Activated CD8-positive, alpha-beta T cell treated with anti-CD3 and anti-CD28 coated beads, Interleukin-2, amount 10 ng/mL, durations not matched to agents 7 days and 5 days (primary cell): Measurements from ENCODE around the gene WASHC3. TPM values are rescaled to one million over a fixed set of nuclear protein-coding genes. Genes with fewer than 3 reads are reported as not detected.
A peak's percentile ranks its signal among the peaks of the same experiment; 100 is the strongest.
"Not testable (repeated sequence)": the region's sequence is repeated elsewhere in the genome, so short reads cannot be mapped to it uniquely, and the experiment has no call there.

ENCODE experiments used
- ATAC-seq: fragments of 150-1000 bp; cut with Tn5 transposase; one replicate; pipeline ENCODE4 v1.10.0; 2021; ENCODE audit warnings: moderate library complexity
- CTCF ChIA-PET: fragments of 350-600 bp; sonication (Branson Sonifier 250); formaldehyde crosslinking; loops from one replicate; lab custom pipeline; 2021; ENCODE audit warnings: antibody characterized with exemption; lab: Charles Lee
- POLR2A ChIA-PET: fragments of 350-600 bp; sonication (Branson Sonifier 250); formaldehyde crosslinking; loops from one replicate; lab custom pipeline; 2021; ENCODE audit warnings: antibody characterized with exemption; lab: Charles Lee
- DNase-seq: peaks from one replicate; pipeline ENCODE4 v3.0.0-alpha.2; 2020
- H3K27ac Mint-ChIP-seq: one replicate; pipeline ENCODE4 v1.8.0; 2021; ENCODE audit warnings: mild to moderate bottlenecking, mixed read lengths
- H3K27me3 Mint-ChIP-seq: one replicate; pipeline ENCODE4 v1.8.0; 2021; ENCODE audit warnings: low read depth, mixed read lengths
- H3K36me3 Mint-ChIP-seq: one replicate; pipeline ENCODE4 v1.8.0; 2021; ENCODE audit warnings: low read depth, mixed read lengths
- H3K4me1 Mint-ChIP-seq: one replicate; pipeline ENCODE4 v1.8.0; 2021; ENCODE audit warnings: low read depth, mixed read lengths
- H3K4me3 Mint-ChIP-seq: one replicate; pipeline ENCODE4 v1.8.0; 2021; ENCODE audit warnings: mild to moderate bottlenecking, mixed read lengths
- H3K9me3 Mint-ChIP-seq: one replicate; pipeline ENCODE4 v1.8.0; 2022; ENCODE audit warnings: mixed read lengths; ENCODE audit not compliant: insufficient read depth
- total RNA-seq, 2 experiments: library from RNA; stranded (reverse); gene quantifications; one replicate each; pipeline ENCODE4 v1.2.3, GENCODE V29; 2021

The WASHC3 gene, protein sequence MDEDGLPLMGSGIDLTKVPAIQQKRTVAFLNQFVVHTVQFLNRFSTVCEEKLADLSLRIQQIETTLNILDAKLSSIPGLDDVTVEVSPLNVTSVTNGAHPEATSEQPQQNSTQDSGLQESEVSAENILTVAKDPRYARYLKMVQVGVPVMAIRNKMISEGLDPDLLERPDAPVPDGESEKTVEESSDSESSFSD
- 10 to 100 TPM; 49.5 to 50.9 TPM for total RNA-seq

DNA sequence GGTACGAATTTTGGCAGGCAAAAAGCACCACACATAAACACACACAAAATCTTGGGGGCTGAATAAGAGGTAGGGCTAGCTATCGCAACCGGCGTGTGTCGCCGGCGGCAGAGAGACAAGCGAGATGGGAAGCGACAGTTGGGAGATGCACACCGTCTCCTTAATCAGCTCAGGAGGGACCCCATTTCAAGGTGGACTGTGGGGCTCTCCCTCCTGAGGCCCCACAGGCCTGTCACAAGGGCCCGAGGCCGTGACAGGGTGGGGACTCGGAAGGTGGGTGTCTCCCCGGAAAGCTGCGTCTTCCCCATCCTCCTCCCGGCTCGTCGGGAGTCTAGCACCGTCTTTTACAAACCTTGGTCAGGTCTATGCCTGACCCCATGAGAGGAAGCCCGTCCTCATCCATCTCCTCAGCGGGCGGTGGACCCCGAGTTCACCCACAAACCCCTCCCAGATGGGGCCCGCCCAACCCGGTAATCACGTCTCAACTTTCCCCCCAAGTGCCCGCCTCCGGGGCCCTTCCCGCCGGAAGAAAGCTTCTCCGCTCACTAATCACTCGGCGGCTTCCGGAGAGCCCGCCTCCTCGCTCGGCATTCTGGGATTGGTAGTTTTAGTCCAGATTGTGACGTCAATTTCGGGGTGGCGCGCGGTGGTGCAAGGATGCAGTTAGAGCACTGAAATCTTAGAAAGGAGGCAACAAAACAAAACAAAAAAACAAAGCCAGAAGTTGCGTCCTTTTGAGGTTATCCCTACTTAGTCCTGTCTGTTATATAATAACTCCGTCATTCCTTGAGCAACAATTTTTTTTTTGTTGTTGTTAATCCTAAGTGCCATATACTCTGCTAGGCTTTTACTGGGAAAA is at the start of gene WASHC3:
TSS of gene WASHC3 (minus strand) at position 432 of the 859 bp plus-strand sequence. CDS start at position 403, 29 bp downstream.
- Mint-ChIP-seq H3K9me3 (no peaks in the 10 kb centered on the region), H3K36me3 (peaks cover 32% of the 10 kb centered on the region), H3K27ac (peak within 1 kb of the TSS; percentile 93), H3K4me3 (peak within 1 kb of the TSS; percentile 85), H3K27me3 (no peaks in the 10 kb centered on the region), H3K4me1 (peaks cover 47% of the 10 kb centered on the region)
- DNase-seq: peak; percentile 98
- CTCF ChIA-PET: interaction anchor here (1.0 to 1.5 kb wide), 4 partner anchors 15 to 122 kb away, joined by 4 read pairs; no protein-coding TSS in a partner anchor
- peak; percentile 92 for ATAC-seq
- POLR2A ChIA-PET: interaction anchor here (0.6 to 1.9 kb wide), 20 partner anchors 9 to 1697 kb away, joined by 3 to 17 read pairs (median 3); partner anchors contain the start of genes NUP37, PARPBP and PMCH

DNA sequence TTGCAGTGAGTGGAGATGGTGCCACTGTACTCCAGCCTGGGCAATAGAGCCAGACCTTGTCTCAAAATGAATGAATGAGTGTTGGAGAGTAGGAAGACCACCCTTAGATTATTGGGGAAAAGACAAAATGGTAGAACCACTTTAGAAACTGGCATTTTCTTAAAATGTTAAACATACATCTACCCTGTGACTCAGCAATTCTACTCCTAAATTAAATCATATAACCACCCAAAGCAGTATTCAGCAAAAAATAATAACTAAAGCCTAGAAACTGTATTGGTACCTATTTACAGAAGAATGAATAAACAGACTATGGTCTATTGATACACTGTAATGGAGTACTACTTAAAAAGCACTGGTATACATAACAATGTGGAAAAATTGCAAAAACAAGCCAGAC is 49.0 kb upstream of the WASHC3 start:
- Mint-ChIP-seq H3K4me3 (no peak overlapping the region), H3K27me3 (no peaks in the 10 kb centered on the region), H3K36me3 (peaks cover 61% of the 10 kb centered on the region), H3K27ac (no peak overlapping the region), H3K9me3 (peaks cover 11% of the 10 kb centered on the region), H3K4me1 (peaks cover 3% of the 10 kb centered on the region)
- DNase-seq: no peak
- ChIA-PET CTCF (no interaction called here), POLR2A (interaction anchor here (1.2 kb wide), 1 partner anchor 9 kb away, joined by 7 read pairs; the partner anchor contains the start of genes NUP37 and PARPBP)
- no peak for ATAC-seq

DNA sequence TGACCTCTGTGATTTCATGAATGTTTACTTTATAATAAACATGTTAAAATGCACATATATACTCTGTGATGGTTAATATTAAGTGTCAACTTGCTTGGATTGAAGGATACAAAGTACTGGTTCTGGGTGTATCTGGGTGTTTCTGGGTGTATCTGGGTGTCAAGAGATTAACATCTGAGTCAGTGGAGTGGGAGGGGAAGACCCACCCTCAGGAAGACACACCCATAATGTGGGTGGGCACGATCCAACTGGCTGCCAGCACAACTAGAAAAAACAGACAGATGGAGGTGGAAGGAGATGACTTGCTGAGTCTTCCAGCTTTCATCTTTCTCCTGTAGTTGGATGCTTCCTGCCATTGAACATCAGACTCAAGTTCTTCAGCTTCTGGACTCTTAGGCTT is 46.2 kb upstream of the WASHC3 start:
- no peak for DNase-seq
- Mint-ChIP-seq H3K4me3 (no peak overlapping the region), H3K27ac (no peak overlapping the region), H3K36me3 (peaks cover 82% of the 10 kb centered on the region), H3K4me1 (peaks cover 3% of the 10 kb centered on the region), H3K27me3 (no peaks in the 10 kb centered on the region), H3K9me3 (peaks cover 18% of the 10 kb centered on the region)
- ChIA-PET POLR2A (no interaction called here), CTCF (interaction anchor here (1.2 kb wide), 1 partner anchor 12 kb away, joined by 3 read pairs; the partner anchor contains the start of genes NUP37 and PARPBP)
- no peak for ATAC-seq

DNA sequence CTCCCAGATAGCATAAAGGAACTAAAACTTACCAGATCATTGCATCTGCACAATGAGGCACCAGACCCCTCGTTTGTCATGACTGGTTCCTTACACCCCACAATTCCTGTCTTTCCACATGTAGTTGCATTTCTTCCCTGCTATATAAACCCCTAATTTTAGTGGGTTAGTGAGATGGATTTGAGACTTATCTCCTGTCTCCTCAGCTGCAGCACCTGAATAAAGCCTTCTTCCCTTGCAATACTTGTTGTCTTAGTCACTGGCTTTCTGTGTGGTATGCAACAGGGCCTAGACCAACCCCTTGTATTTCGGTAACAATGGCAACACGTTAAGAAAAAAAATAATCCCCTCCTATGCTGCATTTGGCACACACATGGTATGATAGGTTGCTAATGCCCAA is 45.1 kb upstream of the WASHC3 start:
- Mint-ChIP-seq H3K4me1 (peaks cover 3% of the 10 kb centered on the region), H3K27ac (no peak overlapping the region), H3K4me3 (no peak overlapping the region), H3K27me3 (no peaks in the 10 kb centered on the region), H3K36me3 (peaks cover 88% of the 10 kb centered on the region), H3K9me3 (peaks cover 18% of the 10 kb centered on the region)
- ATAC-seq: no peak
- CTCF ChIA-PET: no interaction called here
- DNase-seq: no peak
- POLR2A ChIA-PET: no interaction called here

DNA sequence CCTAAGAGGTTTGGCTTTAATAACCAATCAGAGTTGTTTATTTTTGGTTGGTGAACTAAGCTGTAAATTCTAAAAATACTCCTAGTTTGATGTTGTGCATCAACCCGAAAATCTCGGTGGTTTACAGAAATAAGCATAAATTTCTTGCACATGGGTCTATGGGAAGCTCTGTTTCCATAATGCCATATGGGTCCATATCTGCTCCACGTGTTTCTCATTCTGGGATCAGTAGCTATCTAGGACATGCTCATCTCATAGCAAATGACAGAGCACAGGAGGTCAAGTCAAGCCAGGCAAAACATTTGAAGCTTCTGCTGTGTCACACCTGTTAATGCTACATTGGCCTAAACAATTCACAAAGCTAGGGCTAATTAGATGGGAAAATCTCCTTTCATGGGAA is 35.1 kb upstream of the WASHC3 start:
- Mint-ChIP-seq H3K27me3 (no peaks in the 10 kb centered on the region), H3K4me3 (no peak overlapping the region), H3K36me3 (peaks cover 24% of the 10 kb centered on the region), H3K9me3 (no peaks in the 10 kb centered on the region), H3K4me1 (no peaks in the 10 kb centered on the region), H3K27ac (no peak overlapping the region)
- CTCF ChIA-PET: interaction anchor here (1.2 kb wide), 1 partner anchor 13 kb away, joined by 3 read pairs; no protein-coding TSS in a partner anchor
- DNase-seq (no peak), ATAC-seq (no peak)
- POLR2A ChIA-PET: no interaction called here

DNA sequence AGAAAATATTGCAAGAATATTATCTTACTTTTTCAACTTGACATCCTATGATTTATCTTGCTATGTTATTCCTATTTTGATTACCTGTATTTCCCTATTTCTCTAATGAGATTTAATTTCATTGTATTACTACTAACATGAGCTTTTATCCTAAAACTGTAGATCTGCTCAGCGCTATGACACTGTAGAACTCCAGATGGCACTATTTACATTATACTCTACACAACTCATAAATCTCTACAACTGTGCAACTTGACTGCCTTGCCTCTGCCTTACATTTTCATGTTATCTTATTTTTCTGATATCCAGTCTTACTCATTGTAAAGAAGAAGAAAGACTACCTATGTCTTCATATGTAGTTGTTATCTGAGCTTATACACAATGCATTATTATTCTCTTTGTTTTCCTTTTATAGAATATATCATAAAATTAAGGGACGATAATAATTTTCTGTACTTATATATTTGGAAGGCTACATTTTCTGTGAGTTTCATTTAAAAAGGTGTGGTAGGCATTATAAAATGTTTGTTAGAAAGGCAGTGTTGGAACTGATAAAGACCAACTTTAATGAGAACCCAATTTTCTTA is 34.0 kb upstream of the WASHC3 start:
- no peaks in the 10 kb centered on the region for H3K27me3 Mint-ChIP-seq
- H3K4me1 Mint-ChIP-seq: no peaks in the 10 kb centered on the region
- H3K9me3 Mint-ChIP-seq: no peaks in the 10 kb centered on the region

DNA sequence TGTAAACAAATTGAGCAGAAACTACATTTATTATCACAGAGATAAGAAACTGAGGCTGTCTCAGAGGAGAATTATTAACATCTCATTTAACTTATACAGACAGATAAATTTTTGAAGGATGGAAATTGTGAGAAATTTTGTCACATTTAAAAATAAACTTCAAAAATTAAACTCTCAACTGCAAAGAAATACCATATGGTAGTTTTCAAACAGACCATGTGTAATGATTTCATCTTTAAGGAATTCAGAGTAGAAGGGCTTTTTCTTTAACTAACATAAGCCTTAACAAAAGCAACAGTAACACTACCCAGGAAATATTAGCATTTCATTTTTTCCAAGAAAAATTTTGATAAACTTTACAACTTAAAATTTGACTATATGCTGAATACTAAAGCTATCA is 31.5 kb upstream of the WASHC3 start:
- Mint-ChIP-seq H3K4me1 (no peaks in the 10 kb centered on the region), H3K4me3 (no peak overlapping the region)
- CTCF ChIA-PET: interaction anchor here (1.6 kb wide), 1 partner anchor 718 kb away, joined by 3 read pairs; no protein-coding TSS in a partner anchor

More for the DNA sequence above, 34.0 kb upstream of the WASHC3 start:
- POLR2A ChIA-PET: no interaction called here
- no peak overlapping the region for H3K27ac Mint-ChIP-seq
- DNase-seq (no peak), ATAC-seq (no peak)
- CTCF ChIA-PET: interaction anchor here (0.5 to 1.7 kb wide), 8 partner anchors 10 to 721 kb away, joined by 3 to 7 read pairs (median 4); partner anchors contain the start of genes NUP37, PARPBP and WASHC3
- H3K36me3 Mint-ChIP-seq: peaks cover 26% of the 10 kb centered on the region
- H3K4me3 Mint-ChIP-seq: no peak overlapping the region

DNA sequence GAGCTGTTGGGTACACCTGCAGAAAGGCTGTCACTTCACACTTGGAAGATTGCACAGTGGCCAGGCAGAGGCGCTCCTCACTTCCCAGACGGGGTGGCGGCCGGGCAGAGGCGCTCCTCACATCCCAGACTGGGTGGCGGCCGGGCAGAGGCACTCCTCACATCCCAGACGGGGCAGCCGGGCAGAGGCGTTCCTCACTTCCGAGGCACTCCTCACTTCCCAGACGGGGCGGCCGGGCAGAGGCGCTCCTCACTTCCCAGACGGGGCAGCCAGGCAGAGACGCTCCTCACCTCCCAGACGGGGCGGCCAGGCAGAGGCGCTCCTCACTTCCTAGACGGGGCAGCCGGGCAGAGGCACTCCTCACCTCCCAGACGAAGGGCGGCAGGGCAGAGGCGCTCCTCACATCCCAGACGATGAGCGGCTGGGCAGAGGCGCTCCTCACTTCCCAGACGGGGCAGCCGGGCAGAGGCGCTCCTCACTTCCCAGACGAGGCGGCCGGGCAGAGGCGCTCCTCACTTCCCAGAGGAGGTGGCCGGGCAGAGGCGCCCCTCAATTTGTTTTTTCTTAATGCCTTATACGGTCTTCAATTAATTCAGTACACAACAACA is 27.5 kb upstream of the WASHC3 start:
- POLR2A ChIA-PET: interaction anchor here (0.6 kb wide), 2 partner anchors 374 to 1397 kb away, joined by 3 to 4 read pairs; no protein-coding TSS in a partner anchor
- H3K27me3 Mint-ChIP-seq, H3K4me3 Mint-ChIP-seq, H3K27ac Mint-ChIP-seq, ATAC-seq, DNase-seq, H3K4me1 Mint-ChIP-seq, H3K9me3 Mint-ChIP-seq, CTCF ChIA-PET: not testable (repeated sequence)
- H3K36me3 Mint-ChIP-seq: peaks cover 31% of the 10 kb centered on the region

More for the DNA sequence above, 31.5 kb upstream of the WASHC3 start:
- no peak for ATAC-seq
- Mint-ChIP-seq H3K27me3 (no peaks in the 10 kb centered on the region), H3K9me3 (no peaks in the 10 kb centered on the region), H3K36me3 (peaks cover 29% of the 10 kb centered on the region), H3K27ac (no peak overlapping the region)
- POLR2A ChIA-PET: no interaction called here
- no peak for DNase-seq

DNA sequence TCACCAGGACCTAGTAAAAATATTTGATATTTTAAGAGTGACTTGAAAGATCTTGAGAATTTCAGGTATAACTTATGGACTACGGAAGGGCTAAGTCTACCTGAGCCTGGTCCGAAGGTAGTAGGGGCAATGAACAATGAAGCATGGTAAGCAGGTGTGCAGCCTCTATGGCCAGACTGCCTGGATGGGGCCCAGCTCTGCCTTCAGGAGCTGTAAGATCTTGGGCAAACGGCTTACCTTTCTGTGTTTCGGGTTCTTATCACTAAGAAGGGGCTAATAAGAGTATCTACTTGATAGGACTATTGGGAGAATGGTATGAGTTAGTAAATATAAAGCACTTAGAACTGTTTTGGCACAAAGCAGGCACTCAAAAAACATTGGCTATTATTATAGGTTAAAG is 19.1 kb upstream of the WASHC3 start:
- POLR2A ChIA-PET: no interaction called here
- no peaks in the 10 kb centered on the region for H3K9me3 Mint-ChIP-seq
- DNase-seq (no peak), ATAC-seq (no peak)
- no peaks in the 10 kb centered on the region for H3K4me1 Mint-ChIP-seq
- no peak overlapping the region for H3K27ac Mint-ChIP-seq
- H3K27me3 Mint-ChIP-seq: no peaks in the 10 kb centered on the region
- H3K36me3 Mint-ChIP-seq: peaks cover 48% of the 10 kb centered on the region
- no peak overlapping the region for H3K4me3 Mint-ChIP-seq
- CTCF ChIA-PET: interaction anchor here (1.3 kb wide), 1 partner anchor 15 kb away, joined by 6 read pairs; no protein-coding TSS in a partner anchor

DNA sequence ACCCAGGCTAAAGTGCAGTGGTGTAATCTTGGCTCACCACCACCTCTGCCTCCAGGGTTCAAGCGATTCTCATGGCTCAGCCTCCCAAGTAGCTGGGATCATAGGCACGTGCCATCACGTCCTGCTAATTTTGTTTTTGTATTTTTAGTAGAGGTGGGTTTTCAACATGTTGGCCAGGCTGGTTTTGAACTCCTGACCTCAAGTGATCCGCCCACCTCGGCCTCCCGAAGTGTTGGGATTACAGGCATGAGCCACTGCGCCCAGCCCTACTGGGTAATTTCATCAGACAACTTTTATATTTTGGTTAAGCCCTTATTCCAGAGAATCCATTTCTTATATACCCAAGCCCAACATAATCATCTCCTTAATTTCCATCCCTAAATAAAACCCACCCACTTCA is 10.3 kb upstream of the WASHC3 start:
- H3K9me3 Mint-ChIP-seq, DNase-seq, H3K27me3 Mint-ChIP-seq, H3K27ac Mint-ChIP-seq, H3K4me3 Mint-ChIP-seq, CTCF ChIA-PET, H3K4me1 Mint-ChIP-seq, ATAC-seq: not testable (repeated sequence)
- POLR2A ChIA-PET: interaction anchor here (0.6 kb wide), 1 partner anchor 99 kb away, joined by 3 read pairs; no protein-coding TSS in a partner anchor
- peaks cover 19% of the 10 kb centered on the region for H3K36me3 Mint-ChIP-seq

DNA sequence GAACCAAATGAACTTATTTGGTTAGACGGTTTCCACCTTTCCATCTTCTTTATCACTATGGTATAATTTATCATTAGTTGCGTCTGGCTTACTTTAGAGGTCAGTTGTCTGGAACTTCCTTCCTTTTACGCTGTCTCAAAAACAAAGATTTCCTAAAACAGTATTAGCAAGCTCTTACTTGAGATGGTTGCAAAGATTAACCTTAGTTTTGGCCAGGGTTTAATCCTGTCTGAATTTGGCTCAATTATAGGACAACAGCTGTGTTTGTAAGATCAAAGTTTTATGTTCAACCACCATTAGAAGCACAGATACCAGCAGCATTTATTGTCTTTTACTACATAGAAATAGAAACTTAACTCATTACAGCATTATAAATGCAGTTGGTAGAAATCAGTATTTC is 7.9 kb upstream of the WASHC3 start:
- ChIA-PET CTCF (interaction anchor here (0.9 to 1.4 kb wide), 2 partner anchors 12 to 26 kb away, joined by 3 read pairs; no protein-coding TSS in a partner anchor), POLR2A (no interaction called here)
- Mint-ChIP-seq H3K9me3 (no peaks in the 10 kb centered on the region), H3K27me3 (no peaks in the 10 kb centered on the region), H3K27ac (no peak overlapping the region), H3K4me1 (peaks cover 4% of the 10 kb centered on the region), H3K36me3 (peaks cover 5% of the 10 kb centered on the region), H3K4me3 (no peak overlapping the region)
- DNase-seq (no peak), ATAC-seq (no peak)
